Upper lobe of left lung (tissue), 6 donors: Measurements from ENCODE around the gene GIMAP8. TPM values are rescaled to one million over a fixed set of nuclear protein-coding genes. Genes with fewer than 3 reads are reported as not detected.

Experiments used
- ATAC-seq, 2 donors: fragments of 200-7000 bp; cut with Tn5 transposase; one replicate each; pipeline ENCODE4 v1.9.1; 2022; ENCODE audit warnings: mild to moderate bottlenecking in 2 of 2, moderate library complexity in 2 of 2; ENCODE audit not compliant: low FRiP score in 2 of 2
- DNase-seq, 2 donors: peaks; one replicate each; pipeline ENCODE4 v3.0.0-alpha.2; 2019 to 2020
- H3K27ac ChIP-seq, 4 donors: fragments of 200-600 bp; sonication (generic); one replicate each; pipeline ENCODE4 v1.5.1; 2016 to 2019
- H3K27me3 ChIP-seq, 4 donors: fragments of 200-600 bp; sonication (generic); one replicate each; pipeline ENCODE4 v1.5.1; 2017 to 2019
- H3K36me3 ChIP-seq, 4 donors: fragments of 200-600 bp; sonication (generic); one replicate each; pipeline ENCODE4 v1.5.1; 2016 to 2019
- H3K4me1 ChIP-seq, 4 donors: fragments of 200-600 bp; sonication (generic); one replicate each; pipeline ENCODE4 v1.5.1; 2018 to 2019
- H3K4me3 ChIP-seq, 4 donors: fragments of 200-600 bp; sonication (generic); one replicate each; pipeline ENCODE4 v1.5.1; 2017 to 2019; ENCODE audit warnings: mild to moderate bottlenecking in 2 of 4, moderate library complexity in 1 of 4
- H3K9me3 ChIP-seq, 4 donors: fragments of 200-600 bp; sonication (generic); one replicate each; pipeline ENCODE4 v1.5.1; 2018 to 2019
- EP300 ChIP-seq, 4 donors: sonication (generic); formaldehyde crosslinking; IDR thresholded peaks; one replicate each; pipeline ENCODE4 v1.5.1; 2017; ENCODE audit warnings: antibody characterized with exemption in 4 of 4, control low read depth in 2 of 4
- POLR2A ChIP-seq, 4 donors: fragments of 450-650 bp; IDR thresholded peaks; one replicate each; pipeline ENCODE4 v1.5.1; 2016 to 2017; ENCODE audit warnings: antibody characterized with exemption in 4 of 4, mild to moderate bottlenecking in 2 of 4
- POLR2AphosphoS5 ChIP-seq, 2 donors: sonication (generic); formaldehyde crosslinking; IDR thresholded peaks; one replicate each; pipeline ENCODE4 v1.5.1; 2017; ENCODE audit warnings: antibody characterized with exemption in 2 of 2
- WGBS, 2 donors: methylation state at CpG; one replicate each; pipeline ENCODE4 v1.1.5; 2017 to 2018; 5-methylcytosine and 5-hydroxymethylcytosine counted together
- total RNA-seq, 6 donors: library from RNA; depleted of rRNA in 4 of 6; stranded (reverse); fragments of >200 nt in 4 of 6; gene quantifications; one replicate each; pipeline versions ENCODE4 v1.1.0 to v1.2.1, GENCODE V29; 2016 to 2021
- TF ChIP-seq, protein P1 (sequence below), 6 experiments: fragments of 450-650 bp in 4 of 6; fragments of 200-600 bp in 2 of 6; sonication (generic) in 2 of 6; IDR thresholded peaks; one replicate each; pipeline ENCODE4 v1.5.1; 2016 to 2019; ENCODE audit warnings: antibody characterized with exemption in 6 of 6
- donor health status: DM: no; HTN: no; CAD: no; lungs with moderate emphysema.
- donor health status: DM: no; HTN: yes; CAD: no; lungs with severe emphysema.

The GIMAP8 gene
- total RNA-seq, 6 donors from 2014 or later, result 15.6 to 39.6 (median 31.7) TPM

GRCh38 chr7:150464962-150465361 is 14.5 kb downstream of the GIMAP8 start:
- Histone ChIP-seq H3K4me3 (no peak overlapping the region), H3K27me3 (no peaks in the 10 kb centered on the region), H3K4me1 (peaks cover 3 to 13% (median 8%) of the 10 kb centered on the region in 4 donors), H3K27ac (peak overlapping the region in 1 of 4 donors; percentile 64), H3K9me3 (peaks cover 5 to 24% (median 19%) of the 10 kb centered on the region in 4 donors), H3K36me3 (peaks cover 0 to 17% (median 0%) of the 10 kb centered on the region in 4 donors)
- 80 to 88% methylated on average over 1 of the region's 1 CpG for WGBS, 2 donors
- DNase-seq, result no peak
- ATAC-seq, result no peak
- TF ChIP-seq, protein P1, sequence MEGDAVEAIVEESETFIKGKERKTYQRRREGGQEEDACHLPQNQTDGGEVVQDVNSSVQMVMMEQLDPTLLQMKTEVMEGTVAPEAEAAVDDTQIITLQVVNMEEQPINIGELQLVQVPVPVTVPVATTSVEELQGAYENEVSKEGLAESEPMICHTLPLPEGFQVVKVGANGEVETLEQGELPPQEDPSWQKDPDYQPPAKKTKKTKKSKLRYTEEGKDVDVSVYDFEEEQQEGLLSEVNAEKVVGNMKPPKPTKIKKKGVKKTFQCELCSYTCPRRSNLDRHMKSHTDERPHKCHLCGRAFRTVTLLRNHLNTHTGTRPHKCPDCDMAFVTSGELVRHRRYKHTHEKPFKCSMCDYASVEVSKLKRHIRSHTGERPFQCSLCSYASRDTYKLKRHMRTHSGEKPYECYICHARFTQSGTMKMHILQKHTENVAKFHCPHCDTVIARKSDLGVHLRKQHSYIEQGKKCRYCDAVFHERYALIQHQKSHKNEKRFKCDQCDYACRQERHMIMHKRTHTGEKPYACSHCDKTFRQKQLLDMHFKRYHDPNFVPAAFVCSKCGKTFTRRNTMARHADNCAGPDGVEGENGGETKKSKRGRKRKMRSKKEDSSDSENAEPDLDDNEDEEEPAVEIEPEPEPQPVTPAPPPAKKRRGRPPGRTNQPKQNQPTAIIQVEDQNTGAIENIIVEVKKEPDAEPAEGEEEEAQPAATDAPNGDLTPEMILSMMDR (IDR thresholded peaks at IDR 0.05), result no peak
- no peak for TF ChIP-seq EP300 (IDR thresholded peaks at IDR 0.05)
- TF ChIP-seq POLR2AphosphoS5 (IDR thresholded peaks at IDR 0.05), result no peak
- no peak for TF ChIP-seq POLR2A (IDR thresholded peaks at IDR 0.05)

DNA sequence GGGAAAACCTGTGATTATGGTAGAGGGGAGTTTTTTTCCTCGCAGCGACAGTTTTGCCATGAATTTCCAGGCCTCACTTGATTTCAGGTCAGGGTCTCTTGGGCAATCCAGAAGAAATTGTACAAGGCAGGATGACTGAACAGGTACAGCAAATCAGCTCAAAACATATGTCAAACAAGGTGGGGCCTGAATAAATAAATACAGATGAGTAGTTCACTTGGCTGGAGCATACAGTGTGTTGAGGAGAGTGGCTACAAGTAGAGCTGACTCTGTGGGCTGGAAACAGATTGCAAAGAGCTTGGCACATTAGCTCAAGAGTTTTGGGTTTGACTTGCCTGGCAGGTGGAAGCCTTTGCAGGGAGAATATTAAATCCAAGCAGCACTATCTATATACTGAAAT is 15.0 kb downstream of the GIMAP8 start:
- H3K9me3 ChIP-seq, result peaks cover 5 to 23% (median 19%) of the 10 kb centered on the region in 4 donors
- peaks cover 0 to 17% (median 0%) of the 10 kb centered on the region in 4 donors for H3K36me3 ChIP-seq
- H3K4me3 ChIP-seq, result no peak overlapping the region
- H3K27me3 ChIP-seq, result no peaks in the 10 kb centered on the region
- no peak for TF ChIP-seq POLR2A (IDR thresholded peaks at IDR 0.05)
- no peak for TF ChIP-seq EP300 (IDR thresholded peaks at IDR 0.05)
- TF ChIP-seq, protein P1 (IDR thresholded peaks at IDR 0.05), result no peak
- TF ChIP-seq POLR2AphosphoS5 (IDR thresholded peaks at IDR 0.05), result no peak
- DNase-seq (no peak), ATAC-seq (no peak)
- H3K4me1 ChIP-seq, result peaks cover 3 to 13% (median 7%) of the 10 kb centered on the region in 4 donors
- 86 to 90% methylated on average over 2 of the region's 2 CpGs for whole genome bisulfite sequencing, 2 donors
- H3K27ac ChIP-seq, result peak overlapping the region in 1 of 4 donors; percentile 64

GRCh38 chr7:150466477-150466876 is 16.0 kb downstream of the GIMAP8 start:
- 58 to 64% methylated on average over 6 of the region's 6 CpGs for WGBS, 2 donors

DNA sequence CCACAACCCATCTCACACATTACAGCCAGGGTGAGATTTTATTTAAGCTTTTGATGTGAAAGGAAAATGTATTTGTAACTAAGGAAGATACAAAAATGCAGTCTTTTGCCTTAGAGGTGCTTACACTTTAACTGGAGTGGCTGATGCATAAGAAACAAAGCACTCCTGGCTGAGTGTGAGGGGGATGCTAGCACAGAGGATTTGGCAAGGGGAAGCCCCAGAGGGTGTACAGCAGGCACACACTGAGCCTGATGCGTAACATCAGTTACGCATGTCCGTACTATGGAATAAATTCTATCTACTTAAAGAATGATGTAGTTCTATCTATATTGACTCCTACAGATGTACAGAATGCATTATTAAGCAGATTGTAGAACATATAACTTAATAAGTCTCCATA is 17.8 kb downstream of the GIMAP8 start:
- no peak for TF ChIP-seq POLR2AphosphoS5 (IDR thresholded peaks at IDR 0.05)
- Histone ChIP-seq H3K36me3 (peaks cover 0 to 27% (median 0%) of the 10 kb centered on the region in 4 donors), H3K27ac (peak overlapping the region in 3 of 4 donors; percentile 39 to 83 (median 64)), H3K4me3 (peak overlapping the region; percentile 10 to 43 (median 27)), H3K27me3 (no peaks in the 10 kb centered on the region), H3K4me1 (peaks cover 3 to 13% (median 6%) of the 10 kb centered on the region in 4 donors), H3K9me3 (no peaks in the 10 kb centered on the region)
- no peak for DNase-seq
- WGBS, 2 donors, result 88 to 95% methylated on average over 3 of the region's 3 CpGs
- no peak for ATAC-seq

More at GRCh38 chr7:150466477-150466876, 16.0 kb downstream of the GIMAP8 start:
- Histone ChIP-seq H3K9me3 (peaks cover 5 to 16% (median 13%) of the 10 kb centered on the region in 4 donors), H3K27ac (peak overlapping the region in 2 of 4 donors; percentile 64 to 83), H3K36me3 (peaks cover 0 to 21% (median 0%) of the 10 kb centered on the region in 4 donors), H3K4me1 (peaks cover 3 to 13% (median 6%) of the 10 kb centered on the region in 4 donors), H3K27me3 (no peaks in the 10 kb centered on the region), H3K4me3 (peak overlapping the region in 2 of 4 donors; percentile 18 to 43)
- DNase-seq (no peak), ATAC-seq (no peak)
- TF ChIP-seq EP300 (IDR thresholded peaks at IDR 0.05), result no peak
- TF ChIP-seq, protein P1 (IDR thresholded peaks at IDR 0.05), result no peak
- peak in 1 of 2 donors; percentile 26 for TF ChIP-seq POLR2AphosphoS5 (IDR thresholded peaks at IDR 0.05)
- TF ChIP-seq POLR2A (IDR thresholded peaks at IDR 0.05), result peak in 1 of 4 donors; percentile 18

DNA sequence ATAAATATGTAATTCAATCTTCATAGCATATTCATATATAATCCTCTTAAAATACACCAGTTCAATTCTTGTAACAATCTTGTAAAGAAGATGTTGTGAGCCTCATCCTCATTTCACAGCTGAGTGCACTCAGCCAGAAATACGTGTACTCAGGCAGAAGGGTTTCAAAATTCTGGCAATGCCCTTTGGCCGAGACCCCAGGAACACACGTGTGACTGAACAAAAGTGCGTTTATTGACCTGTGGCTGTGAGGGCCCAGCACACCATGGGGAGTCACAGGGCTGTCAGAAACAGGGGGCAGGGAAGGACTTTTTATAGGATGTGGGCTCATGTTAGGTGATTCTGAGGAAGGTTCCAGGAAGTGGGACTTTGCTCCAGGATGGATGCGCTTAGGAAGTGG is 21.5 kb downstream of the GIMAP8 start:
- peaks cover 0 to 12% (median 2%) of the 10 kb centered on the region in 4 donors for H3K4me1 ChIP-seq
- 64 to 65% methylated on average over 5 of the region's 5 CpGs for WGBS, 2 donors
- peak overlapping the region in 1 of 4 donors; percentile 11 for H3K4me3 ChIP-seq
- TF ChIP-seq EP300 (IDR thresholded peaks at IDR 0.05) (no peak), POLR2A (IDR thresholded peaks at IDR 0.05) (no peak), POLR2AphosphoS5 (IDR thresholded peaks at IDR 0.05) (no peak)
- TF ChIP-seq, protein P1 (IDR thresholded peaks at IDR 0.05), result no peak
- ATAC-seq (no peak), DNase-seq (no peak)
- peak overlapping the region in 2 of 4 donors; percentile 1 to 22 for H3K27ac ChIP-seq
- no peaks in the 10 kb centered on the region for H3K9me3 ChIP-seq
- H3K36me3 ChIP-seq, result peaks cover 0 to 55% (median 0%) of the 10 kb centered on the region in 4 donors
- no peaks in the 10 kb centered on the region for H3K27me3 ChIP-seq
